SIG-M5 treated with dmso at 0.1 percent for 504 hours (cell line): ENCODE results near the gene XPO5.
"Not testable (repeated sequence)": the region's sequence is repeated elsewhere in the genome, so short reads cannot be mapped to it uniquely, and the experiment has no call there.

ENCODE experiments used
- DNase-seq: peaks from one replicate; lab custom pipeline; 2025; ENCODE audit not compliant: unreplicated experiment; lab: John Stamatoyannopoulos, UW

XPO5 gene

DNA sequence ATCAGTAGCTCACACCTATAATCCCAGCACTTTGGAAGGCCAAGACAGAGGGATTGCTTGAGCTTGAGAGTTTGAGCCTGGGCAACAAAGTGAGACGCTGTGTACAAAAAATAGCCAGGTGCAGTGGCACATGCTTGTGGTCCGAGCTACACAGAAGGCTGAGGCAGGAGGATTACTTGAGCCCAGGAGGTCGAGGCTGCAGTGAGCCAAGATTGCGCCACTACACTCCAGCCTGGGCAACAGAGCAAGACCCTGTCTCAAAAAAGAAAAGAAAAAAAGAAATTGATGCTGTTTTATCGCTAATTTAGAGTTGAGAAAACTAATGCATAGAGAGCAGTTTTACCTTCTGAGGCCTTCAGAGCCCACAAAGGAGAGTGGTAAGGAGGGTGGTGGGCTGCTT is 77.5 kb downstream of the XPO5 start:
- DNase-seq, result not testable (repeated sequence)

DNA sequence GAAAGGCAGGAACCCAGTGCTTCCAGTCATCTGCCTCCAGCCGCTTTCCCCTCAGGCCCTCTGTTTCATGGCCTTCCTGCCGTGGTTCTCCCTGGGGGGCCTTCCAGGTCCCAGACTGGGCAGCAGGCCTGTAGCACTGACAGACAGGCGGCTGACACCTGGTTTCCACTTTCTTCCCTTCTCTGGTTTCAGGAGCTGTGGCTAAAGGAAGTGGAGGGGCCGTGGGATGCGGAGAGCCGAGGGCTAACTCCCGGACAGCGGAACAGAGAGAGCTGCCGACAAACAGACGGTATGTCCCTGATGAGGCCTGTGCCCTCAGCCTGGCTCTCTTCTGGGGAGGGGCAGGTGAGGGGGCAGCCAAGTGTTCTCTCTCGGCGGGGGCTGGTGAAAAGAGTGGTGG is 78.1 kb downstream of the XPO5 start:
- DNase-seq, result no peak

DNA sequence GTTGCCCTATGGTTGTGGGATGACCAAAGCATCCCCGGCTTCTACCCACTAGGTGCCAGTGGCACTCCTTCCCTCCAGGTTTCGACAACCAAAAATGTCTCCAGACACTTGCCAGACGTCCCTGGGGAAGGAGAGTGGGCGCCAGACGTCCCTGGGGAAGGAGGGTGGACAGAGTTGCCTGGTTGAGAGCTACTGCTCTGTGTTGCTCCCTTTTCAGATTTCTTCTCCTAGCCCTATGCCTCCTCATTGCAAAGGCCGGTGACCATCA is 78.8 kb downstream of the XPO5 start:
- DNase-seq, result no peak

DNA sequence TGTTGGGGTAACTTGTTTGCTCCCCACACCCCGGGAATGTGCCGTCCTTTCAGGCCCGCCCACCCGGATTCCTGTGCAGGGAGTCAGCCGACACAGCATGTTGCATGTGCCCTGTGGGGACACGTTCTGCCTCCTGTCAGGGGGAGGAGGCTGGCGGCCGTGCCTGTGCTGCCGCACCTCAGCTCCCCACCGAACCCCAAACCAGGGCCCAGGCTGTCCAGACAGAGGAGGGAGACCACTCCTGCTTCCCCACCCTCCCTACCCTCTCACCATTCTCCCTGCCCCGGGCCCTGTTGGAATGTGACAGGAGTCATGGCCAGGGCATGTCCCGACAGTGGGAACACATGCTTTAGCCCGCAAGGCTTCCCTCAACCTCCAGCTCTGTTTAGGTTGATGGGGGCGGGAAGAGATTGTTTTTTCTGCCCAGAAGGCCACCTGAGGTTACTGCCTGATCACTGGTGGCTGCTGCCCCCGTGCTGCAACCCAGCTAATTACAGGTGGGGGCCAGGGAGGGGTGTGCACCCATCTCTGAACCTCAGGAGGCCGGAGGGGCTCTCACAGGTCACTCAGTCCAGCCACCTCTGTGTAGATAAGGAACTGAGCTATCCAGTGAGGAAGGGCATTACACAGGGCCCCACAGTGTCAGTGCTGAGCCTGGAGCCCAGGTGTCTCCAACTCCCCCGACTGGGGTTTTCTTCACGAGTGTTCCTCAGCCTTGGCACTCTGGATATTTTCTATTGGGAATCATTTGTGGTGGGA is 79.3 kb downstream of the XPO5 start:
- DNase-seq, result no peak

DNA sequence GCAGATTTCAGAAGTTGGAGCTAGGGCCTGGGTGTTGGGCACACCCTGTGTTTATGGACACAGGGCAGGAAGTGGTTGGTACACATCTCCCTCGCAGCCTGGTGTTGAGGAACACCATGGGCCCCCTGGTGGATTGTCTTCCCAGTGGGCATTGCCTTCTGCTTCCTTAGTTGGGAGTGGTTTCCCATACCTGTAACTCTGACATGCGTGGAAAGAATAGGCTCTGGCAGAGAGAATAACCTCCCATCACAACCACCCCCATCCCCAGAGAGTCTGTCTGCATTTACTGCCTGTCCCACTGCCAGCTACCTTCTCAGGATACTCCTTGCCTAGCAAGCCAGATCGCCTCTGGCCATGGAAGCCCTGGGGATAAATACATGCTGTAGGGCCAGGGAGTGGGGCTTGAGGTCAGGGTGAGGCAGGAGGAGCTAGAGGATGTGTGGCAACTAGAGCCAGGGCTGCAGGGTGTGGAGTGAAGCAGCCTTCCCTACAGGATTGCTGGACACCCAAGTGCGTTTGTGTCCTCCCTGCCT is 80.4 kb downstream of the XPO5 start:
- DNase-seq, result peak; percentile 21

DNA sequence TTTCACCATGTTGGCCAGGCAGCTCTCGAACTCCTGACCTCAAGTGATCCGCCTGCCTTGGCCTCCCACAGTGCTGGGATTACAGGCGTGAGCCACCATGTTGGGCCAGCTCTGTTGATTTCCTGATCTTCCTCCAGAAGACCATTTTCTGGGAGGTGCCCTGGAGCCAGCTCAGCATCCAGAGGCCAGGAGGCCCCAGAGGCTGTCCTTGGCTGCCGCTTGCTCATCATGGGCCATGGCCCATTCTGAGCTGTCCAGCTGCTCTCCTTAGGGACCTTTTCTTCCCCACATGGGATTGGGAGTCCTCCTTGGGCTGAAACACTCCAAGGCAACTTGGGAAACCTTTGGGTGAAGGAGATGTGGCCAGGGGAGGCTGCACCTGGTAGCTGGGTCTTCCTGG is 81.1 kb downstream of the XPO5 start:
- no peak for DNase-seq

DNA sequence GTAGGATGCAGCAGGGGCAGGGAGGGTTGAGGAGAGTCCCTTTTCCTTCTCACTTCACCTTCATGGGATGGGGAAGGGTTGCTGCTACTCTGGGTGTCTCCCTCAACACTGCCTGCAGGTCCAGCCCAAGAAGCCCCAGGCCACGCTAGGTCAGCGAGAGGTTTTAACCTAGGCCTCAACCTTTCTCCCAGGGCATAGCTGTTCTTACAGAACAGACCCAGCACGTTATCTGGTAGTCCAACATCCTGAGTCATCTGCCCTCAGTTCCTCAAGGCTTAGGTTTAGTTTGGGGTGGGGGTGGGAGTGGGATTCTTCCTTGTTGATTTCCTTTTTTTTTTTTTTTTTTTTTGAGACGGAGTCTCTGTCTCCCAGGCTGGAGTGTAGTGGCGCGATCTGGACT is 81.5 kb downstream of the XPO5 start:
- no peak for DNase-seq

DNA sequence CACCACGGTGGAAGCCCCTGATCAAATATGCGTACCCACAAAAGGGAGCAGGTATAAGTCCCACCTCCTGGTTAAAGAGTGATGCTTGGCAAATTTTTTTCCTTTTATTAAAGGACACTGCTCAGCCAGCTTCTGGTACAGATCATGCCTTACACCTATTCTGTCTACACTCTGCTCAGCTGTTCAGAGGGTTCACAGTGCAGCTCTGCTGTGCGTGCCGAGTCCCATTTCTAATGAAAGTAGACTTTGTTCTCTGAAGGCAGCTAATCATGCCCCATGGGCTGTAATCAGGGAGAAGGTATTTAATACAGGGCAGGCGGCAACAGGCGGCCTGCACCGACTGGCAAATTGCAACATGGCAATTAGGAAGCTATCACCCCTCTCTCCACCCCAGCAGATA is 82.0 kb downstream of the XPO5 start:
- DNase-seq, result no peak

DNA sequence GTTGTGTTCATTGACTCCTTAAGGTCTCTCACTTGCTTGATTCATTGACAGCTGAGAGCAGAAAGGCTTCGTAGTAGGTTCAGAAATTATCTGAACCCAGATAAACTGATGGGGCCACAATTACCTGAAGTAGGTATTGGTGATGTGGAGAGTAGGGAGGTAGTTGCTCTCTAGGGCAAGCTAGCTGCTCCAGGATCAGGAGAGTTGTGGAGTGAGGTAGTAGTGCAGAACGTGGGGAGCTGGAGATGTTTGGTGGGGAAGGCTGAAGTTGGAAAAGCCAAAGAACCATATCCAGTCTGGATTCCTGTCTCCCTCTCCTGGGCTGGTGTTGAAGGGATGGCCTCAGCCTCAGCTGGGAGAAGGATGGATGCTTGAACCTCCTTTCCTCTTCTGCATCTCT is 82.6 kb downstream of the XPO5 start:
- DNase-seq, result no peak

DNA sequence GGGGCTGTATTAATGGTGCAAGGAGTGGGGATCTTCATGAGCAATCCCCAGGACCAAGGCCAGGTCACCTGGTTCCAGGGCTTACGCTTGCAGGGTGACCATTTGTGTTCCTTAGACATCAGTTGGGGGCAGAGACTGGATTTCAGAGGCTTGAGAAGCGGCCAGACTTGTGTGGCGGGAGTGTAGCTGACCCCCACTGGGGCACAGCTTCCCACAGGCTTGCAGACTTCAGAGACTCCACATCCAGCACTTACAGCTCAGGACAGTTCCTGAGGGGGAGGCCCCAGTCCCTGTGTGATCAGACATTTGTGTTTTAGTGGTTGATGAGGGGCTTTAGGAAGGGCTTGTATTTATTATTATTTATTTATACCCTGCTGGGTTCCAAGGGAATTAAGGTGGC is 83.2 kb downstream of the XPO5 start:
- DNase-seq, result no peak

DNA sequence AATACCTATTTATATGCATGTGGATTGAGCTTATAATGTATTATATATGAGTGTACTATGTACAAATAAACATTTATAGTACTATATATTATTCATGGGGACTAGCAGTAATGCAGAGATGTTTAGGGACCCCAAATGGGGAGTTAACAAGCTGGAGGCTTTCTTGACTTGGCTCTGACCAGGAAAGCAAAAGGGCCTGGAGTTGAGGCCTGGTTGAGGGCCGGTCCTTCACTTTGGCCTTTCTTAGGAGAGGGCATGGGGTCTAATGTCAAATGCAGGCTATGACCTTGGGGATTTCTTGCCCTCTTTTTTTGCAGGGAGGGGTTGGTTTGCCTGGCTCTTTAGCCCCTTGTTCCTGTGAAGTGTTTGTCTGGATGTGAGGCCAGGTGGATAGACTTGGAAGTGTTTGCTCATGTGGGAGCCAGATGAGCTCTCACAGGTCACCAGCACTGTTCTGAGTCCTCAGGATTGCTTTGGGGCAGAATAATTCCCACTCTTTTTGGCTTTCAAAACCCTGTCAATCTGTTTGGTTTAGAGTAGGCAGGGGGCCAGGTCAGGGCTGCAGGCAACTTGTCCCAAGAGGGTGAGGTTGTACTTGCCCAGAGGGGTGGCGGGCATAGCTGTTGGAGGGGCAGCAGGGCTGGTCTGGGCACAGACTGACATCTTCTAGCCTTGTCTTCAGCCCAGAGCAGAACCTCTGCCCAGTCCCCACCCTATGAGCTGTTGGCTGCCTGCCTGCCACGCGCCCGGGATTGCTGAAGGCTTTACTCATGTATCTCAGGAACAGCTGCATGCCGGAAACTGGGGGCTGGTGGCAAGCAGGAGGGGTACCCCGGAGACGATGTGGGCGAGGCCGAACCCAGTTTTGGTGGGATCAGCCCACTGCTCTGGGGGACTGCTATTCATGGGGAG is 83.8 kb downstream of the XPO5 start:
- no peak for DNase-seq

DNA sequence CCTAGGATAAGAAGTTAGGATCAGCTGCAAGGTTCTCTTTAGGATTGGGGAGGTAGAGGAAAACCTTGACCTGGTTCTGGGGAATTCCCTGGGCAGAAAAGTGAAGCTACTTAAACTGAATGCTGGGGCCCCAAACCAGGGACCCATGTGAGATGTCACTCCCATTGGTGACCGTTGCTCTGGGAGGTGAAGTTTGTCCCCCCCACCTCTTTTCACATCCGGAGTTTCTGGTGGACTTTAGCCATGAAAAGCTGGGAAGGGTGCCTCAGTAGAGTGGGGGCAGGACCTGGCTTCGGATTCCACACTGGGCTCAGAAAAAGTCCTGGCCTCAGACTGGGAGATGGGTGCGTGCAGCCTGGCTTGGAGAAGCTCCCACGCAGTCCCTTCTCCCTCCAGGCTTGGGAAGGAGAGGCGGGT is 85.3 kb downstream of the XPO5 start:
- DNase-seq, result no peak

DNA sequence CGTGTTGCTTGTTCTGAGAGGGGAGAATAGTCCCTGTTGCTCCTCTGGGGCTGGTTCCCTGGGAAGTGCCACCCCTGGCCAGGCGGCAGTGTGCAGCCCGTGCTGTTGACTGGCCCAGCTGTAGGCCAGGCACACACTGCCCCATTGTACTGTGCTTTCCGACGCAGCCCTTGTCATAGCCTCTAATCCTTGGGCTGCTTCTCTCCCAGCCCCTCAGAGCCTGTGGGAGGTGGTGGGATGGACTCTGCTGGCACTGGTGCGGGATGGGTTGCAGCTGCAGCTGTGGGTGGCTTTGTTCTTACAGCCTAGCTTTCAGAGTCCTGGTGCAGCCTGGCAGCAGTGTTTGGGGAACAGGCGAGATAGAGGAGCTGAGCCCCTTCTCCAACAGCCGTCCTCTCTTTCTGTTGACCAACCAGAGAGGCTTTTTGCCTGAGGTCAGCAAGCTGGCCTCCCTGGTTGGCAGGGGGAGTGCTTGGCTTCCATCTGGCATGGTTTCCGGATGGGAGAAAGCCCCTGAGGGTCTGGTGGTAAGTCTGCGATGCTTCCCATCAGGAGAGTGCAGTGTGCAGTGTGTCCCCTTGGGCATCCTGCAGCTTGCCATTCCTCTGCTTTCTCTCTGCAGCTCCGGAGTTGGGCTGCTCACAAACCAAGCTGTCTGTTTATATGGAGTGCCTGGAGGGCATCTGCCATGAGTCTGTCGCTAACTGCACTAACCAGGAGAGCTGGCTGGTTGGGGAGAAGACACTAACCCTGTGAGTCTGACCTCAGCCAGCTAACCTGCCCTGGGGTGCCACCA is 86.4 kb downstream of the XPO5 start:
- no peak for DNase-seq

DNA sequence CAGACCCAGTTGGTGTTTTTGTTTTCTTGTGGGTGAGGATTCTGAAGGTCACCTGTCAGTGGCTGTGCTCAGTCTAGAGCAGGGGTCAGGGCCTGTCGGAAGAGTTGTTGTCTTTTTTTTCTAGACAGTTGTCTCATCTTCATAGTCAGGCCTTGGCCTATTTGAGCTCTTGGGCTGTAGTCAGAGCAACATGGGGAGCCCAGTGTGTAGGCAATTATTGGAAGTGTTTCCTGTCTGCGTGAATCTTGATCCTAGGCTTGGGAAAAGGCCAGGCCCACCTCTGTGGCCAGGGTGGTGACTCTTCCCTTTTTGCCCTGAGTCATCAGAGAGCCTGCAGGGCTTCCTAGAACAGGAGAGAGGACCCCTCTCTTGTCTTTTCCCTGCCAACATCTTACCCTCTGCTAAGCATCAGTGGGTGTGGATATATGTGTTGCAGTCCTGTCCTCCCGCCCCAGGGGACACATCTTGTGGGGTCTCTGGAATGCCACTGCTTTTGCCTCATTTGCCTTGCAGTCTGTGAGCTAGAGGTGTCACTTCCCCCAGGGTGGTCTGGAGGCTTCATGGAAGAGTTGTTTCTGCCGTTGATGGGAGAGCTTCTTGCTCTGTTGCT is 87.1 kb downstream of the XPO5 start:
- no peak for DNase-seq

DNA sequence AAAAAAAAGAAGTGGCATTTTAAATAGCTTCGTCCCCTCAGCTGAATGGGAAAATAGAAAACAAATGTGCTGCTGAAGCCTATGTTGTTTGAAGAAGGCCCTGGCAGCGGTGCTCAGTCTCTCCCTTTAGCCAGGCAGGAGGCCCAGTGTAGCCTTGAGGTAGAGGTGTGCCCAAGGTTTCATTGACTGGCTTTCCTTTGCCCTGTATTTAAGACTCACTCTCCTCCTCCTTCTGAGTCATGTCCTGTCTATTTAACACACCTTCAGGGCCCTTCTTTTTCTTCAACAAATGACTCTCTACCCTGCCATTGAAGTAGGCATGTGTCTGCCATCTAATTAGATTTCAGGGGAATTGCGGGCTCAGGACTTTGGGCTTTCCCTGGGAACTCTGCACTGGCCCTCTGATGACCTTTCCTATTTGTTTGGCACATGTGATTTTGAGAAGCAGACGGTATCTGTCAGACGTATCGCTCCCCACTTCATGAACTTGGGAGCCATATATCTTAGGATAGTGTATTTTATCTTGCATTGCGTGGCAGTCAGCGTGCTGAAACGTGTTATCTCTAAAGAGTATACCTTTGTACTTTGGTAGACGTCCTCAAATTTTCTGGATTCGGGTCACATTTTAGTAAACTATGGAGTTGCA is 94.1 kb downstream of the XPO5 start:
- DNase-seq, result no peak

DNA sequence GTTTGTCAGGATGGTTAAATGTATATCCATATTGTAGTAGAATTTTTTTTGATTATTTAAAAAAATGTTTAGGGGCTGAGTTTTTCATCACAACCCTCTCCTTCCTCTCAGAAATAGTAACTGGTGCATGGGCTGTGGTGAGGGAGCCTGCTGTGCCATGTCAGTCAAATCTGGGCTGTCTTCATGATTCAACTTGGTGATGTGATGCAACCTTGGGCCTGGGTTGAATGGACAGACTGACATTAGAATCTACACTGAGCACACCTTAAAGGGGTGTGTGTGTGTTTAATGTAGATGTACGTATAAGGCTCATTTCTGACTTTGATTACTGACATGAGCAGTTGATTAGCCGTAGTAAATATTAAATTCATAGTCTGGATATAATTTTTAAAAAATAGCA is 94.8 kb downstream of the XPO5 start:
- DNase-seq, result peak; percentile 48

DNA sequence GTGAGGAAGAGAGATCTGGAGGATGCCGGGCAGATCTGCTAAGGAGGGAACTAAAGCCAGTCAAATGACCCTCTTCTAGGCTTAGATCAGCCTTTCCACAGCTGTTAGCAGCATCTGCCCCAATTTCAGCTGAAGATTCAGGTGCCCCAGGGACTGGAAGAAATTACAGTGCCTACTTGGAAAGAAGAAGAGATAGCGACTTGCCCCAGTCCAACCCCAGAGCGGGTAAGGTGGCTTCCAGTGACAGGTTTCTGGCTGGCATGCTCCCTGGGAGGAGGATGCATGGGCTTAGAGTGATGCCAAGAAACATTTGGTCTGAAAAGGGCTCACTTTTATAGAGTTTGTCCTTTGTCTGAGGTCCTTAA is 97.8 kb downstream of the XPO5 start:
- DNase-seq, result no peak

DNA sequence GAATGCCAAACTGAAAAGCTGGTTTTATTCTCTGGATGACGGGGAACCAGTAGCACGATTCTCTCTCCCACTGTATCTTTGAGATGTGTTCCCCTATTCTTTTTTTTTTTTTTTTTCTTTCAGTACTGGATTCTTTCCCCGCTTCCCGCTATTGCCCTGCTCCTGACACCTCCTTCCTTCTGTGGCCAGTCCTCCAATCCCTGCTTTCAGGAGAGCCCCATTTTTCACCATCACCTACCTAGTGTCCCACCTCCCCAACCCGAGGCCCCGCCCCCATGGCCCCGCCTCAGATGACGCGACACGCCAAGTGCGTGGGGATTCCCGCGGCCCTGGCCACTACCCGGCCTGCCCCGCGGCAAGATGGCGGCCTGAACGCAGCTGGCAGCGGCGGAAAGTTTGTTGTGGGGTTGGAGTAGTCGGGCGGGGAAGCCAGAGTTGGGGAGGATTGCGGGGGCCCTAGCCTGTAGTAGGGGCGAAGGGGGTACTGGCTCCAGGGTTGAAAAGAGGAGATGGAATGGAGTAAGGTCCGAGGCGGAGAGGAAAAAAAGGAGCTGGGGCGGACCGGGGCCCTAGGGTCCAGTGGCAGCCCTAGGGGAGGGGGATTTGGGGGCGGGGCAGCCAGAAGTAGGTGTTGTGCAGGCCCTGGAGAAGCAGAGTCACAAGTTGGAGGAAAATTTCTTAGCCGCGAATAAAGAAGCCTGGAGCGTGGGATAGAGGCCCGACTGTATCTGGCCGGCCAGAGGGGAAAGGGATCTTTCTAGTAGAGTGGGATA is 98.4 kb downstream of the XPO5 start, which contains the start of gene TJAP1:
Gene TJAP1, plus strand, starts transcription at position 336 of the 773 bp plus-strand sequence. CDS start 21,432 bp downstream, outside the sequence.
- peak; percentile 47 for DNase-seq

DNA sequence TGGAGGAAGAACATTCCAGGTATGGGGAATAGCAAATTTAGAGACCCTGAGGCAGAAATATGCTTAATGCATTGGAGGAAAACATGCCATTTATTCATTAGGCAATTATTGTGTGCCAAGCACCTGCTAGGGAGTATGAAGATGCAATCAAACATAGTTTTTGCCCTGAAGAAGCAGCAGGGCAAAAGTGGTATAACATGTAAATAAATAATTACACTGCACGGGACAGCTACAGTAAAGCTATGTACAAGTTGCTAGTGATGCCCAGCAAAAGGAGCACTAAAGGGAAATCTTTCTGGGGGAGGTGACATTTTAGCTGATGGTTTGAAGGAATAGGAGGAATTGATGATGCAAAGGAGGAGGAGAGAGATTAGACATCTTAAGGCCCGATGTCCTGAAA is 99.1 kb downstream of the XPO5 start:
- DNase-seq, result no peak

DNA sequence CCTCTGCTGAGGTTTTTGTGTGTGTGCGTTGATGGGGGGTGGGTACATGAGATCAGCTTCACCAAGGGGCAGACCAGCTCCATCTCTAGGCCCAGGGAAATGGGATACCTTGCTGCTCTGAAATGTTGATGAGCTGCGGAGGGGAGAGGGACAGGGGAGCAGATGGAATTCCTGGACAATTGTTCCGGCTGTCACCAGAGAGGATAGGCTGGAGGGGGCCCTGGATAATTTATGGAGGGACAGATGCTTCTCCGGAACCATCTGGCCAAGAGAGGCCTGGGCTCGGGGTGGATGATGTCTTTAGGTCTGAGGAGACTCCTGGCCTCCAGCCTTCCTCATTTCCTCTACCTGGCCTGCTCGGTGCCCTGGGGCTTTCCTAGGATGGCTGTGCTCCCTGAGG is 100.3 kb downstream of the XPO5 start:
- DNase-seq, result no peak
